Stromal cell of bone marrow (primary cell): ENCODE measurements around the gene EMC1.
"Not testable (repeated sequence)": the region's sequence is repeated elsewhere in the genome, so short reads cannot be mapped to it uniquely, and the experiment has no call there.

Source experiments
- DNase-seq: peaks from one replicate; pipeline ENCODE4 v3.0.0-alpha.2; 2012; ENCODE audit warnings: low read depth

EMC1 gene

DNA sequence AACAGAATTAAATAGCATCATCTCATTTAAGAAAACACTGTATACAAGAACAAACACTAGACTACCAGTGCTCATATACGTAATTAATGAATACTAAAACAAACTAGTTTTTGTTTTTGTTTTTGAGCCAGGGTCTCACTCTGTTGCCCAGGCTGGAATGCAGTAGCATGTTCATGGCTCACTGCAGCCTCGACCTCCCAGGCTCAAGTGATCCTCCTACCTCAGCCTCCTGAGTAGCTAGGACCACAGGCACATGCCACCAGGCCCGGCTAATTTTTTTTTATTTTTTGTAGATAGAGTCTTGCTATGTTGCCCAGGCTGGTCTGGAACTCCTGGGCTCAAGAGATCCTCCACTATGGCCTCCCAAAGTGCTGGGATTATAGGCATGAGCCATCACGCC, 34.7 kb downstream of the EMC1 start:
- DNase-seq: not testable (repeated sequence)

DNA sequence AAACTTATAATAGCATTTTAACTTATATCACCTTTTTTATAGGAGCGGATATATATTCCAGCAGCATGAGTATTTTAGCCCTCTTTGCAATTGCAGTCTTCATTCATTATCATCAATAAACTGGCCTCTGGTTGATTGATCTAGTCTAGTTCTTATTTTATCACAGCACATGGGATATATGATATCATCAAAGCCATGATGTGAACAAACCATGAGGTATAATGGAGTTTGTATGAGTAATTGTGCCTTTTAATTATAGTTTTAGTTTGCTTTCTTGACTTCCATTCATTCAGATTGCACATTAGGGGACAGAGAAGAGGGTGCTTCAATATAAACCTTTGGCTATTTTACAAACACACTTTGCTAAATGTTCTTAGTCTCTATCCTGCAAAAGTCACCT, 37.7 kb downstream of the EMC1 start:
- DNase-seq: no peak

DNA sequence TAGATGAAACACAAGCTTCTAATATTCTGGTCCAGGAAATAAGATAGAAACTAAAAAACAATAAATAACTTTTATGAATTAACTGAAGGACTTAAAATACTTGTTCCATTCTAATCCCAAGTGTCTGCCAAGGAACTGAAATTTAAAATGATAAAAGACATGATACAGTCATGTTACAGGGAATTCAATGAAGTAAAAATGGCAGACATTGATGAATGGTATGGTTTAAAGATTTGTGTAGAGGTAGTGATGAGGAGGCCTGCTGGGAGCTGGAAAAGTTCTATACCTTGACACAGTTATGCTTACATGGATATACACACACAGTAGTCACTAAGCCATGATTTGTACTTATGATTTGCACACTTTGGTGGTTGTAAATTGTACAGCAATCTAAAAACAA, 39.2 kb downstream of the EMC1 start:
- DNase-seq: no peak

DNA sequence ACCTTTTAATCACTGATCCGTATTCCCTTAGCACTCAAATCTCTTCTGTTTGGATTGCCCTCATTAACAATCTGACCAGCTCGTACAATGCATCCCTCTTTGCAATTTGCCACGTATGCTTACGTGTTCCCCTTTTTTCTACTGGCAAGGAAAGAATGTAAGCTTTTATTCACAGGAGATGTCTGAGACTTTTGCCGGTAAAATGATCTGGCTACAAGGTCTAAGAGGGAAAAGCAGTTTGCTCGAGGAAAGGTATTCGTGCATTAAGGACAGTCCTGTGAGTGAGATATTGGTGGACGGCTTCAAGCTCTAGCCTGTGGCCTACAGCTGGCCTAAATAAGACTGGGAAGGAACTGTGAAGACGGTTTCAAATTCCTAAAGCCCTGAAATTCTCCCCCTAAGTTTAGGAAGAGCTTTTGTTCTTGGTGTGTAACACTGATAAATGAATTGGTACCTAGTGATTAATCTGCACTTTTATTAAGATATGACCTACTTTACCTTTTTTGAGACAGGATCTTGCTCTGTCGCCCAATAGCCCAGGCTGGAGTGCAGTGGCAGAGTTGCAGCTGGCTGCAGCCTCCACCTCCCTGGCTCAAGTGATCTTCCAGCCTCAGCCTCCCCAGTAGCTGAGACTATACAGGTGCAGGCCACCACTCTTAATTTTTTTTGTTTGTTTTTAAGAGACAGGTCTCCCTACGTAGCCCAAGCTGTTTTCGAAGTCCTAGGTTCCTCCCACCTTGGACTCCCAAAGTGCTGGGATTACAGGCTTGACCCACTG, 40.4 kb downstream of the EMC1 start:
- DNase-seq: no peak

DNA sequence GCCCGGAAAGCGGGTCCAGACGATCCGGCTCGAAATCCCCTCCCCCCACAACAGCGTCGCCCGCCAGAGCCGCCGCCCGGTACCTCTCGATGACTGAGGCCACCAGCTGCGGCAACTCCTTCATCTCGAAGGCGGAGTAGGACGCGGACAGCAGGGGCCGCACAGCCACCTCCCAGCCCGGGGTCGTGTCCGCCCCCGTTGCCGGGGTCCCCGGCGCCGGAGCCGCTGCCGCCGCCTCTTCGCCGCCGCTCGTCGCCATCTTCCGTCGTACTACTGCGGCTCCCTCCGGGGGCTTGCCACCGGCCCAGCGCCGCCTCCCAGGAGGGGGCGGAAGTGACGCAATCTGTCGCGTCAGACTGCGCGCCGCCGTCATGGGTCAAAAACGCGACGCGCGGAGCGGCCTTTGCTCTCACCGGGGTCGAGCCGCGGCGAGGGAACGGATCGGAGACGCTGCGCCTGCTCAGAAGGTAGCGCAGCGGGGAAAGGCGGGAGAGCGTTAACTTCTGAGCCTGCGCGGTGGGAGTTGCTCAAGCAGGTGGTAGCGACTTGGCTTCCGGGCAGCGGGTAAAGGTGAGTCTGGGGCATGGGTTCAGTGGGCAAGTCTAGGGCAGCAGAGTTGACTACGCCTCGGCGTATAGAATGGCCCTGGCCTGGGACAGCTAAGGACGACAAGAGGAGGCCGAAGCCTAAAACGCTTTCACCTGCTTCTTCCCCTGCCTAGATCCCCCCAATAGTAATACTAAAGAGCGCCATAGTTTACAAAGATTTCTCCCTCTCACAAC, 41.1 kb downstream of the EMC1 start, which contains the start of gene UBR4:
TSS of gene UBR4 (minus strand) at position 277 of the 782 bp plus-strand sequence. CDS start at position 259, 18 bp downstream.
- DNase-seq: peak; percentile 86

DNA sequence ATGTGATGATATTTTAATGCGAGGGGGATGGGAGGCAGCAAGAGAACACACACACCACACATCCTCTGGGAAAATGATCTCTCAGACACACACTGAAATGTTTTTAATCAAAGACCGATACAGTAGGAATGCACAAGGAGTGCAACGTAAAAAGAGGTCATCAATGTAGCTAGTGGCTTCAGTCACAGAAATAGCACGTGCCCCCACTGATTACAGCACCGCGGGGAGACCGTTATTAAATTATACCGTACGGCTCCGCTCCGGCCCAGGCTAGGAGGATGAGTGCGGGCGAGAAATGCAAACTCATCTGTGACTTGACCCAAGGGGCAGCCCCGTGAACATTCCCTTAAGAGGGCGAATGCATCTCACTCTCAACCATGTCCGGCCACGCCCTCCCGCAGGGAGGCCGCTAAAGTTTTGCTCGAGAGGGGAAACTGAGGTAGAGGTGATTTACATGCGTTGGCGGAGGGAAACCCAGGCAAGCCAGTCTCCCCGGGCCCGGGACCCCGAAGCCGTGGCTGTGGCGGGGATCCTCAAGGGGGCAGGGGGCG, 41.8 kb downstream of the EMC1 start:
- DNase-seq: no peak

DNA sequence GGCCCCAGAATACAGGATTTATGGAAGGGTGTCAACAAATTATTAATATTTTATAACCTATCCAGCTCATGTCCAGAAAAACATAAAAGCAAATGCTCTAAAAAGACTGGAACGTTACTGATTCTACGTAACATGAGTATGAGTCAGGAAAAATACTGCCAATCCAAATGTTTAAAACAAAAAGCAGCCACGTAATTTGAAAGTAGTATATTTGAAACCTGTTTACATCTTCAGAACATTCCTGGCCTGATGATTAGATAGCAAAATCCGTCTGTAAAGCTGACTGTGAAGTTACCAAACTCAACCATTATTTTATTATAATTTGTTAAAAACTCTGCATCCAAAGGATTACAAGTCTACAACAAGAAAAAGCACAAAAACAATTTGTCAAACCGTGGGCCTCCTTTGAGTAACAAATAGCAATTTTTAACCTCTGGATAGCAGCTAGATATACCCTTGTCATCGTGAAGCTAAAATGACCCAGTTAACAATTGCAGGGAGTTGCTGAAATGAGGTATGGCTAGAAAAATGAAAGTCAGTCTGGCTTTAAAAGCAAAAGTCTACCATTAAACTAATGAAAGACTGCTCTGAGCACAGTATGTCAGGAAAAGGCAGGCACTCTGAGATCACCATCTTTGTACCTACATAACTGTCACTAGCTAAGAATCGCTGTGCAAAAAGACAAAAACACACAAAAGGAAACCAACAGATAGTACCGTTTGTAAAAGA, 42.5 kb downstream of the EMC1 start:
- peak; percentile 50 for DNase-seq

DNA sequence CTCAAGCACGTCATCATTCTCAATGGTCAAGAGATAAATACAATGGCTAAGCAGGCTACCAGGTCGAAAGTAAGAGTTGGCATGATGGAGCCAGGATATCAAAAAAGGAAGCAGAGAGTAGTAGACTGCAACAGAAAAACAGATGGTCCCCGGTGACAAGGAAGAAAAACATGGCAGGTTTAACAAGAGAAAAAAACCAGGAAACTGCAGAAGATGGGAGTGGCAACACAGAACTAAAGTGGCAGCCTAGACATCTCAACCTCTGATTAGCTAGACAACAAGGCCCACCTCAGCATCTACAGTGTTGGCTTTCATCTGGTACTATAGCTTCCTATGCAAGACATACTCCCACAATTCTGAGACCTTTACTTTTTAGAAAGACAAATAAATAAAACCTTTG, 44.4 kb downstream of the EMC1 start:
- no peak for DNase-seq

DNA sequence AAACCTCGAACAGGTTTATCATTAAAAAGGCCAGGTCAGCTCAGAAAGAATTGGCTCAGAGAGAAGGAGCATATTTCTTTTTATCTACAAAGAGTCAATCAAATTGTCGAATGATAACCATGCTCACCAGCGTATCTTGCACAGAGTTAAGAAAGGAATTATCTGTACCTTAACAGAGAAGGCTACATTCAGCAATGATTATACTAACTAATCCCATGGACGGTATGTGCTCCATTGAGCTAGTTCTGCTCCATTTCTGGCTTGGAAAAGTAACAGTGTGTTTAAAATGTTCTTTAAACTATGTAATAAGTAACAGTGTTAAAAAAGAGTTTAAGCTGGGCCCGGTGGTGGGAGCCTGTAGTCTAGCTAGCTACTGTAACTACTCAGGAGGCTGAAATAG, 45.5 kb downstream of the EMC1 start:
- no peak for DNase-seq

DNA sequence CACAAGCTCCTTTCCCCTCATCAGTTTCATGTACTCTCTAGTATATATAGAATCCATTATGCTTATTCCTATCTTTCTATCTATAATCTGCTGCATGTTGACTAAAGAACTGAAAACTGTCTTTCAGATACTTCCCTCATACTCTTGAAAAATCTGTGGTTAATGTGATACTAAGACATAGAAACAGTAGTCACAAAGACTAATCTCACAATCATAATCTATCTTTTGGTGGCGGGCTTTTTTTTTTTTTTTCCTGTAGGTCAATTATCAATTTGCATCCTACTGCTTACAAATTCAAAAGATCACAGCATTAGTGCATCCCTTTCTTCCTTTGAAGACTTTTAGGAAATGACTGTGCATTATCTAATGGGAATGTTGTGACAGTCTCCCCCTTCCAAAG, 45.9 kb downstream of the EMC1 start:
- DNase-seq: no peak

DNA sequence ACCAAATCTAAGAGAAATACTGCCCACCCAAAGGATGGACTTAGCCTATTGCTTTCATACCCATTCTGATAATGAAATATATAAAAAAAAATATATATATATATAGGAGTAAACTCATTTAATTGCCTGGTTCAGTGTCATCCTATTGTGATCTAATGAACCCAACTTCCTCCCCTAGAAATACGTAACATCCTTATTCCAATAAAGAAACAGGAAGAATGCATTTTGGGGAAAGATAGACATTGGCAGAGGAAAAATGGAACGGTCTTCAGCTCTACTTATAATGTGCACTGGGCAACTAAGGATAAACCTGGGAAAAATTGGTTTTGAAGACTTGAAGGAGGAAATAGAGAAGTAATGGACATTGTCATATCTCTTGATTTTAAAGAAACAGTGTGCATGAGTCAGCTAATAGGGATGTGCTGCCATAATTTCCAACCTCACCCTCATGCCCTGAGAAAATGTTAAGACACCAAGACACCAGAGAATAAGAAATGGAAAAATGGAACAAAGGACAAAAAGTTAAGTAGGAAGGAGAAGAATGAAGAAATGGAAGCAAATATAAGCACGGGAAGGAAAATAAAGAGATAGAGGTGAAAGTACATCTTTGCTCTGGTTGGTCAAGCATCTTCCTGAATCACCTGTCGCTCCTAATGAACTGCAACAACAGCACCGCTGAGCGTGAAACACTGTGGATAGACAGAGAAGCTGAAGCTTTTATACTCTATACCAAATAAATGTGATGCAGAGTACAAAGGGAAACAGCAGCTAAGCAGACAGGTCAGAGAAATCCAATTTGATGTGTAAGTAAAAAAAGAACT, 46.7 kb downstream of the EMC1 start:
- no peak for DNase-seq

DNA sequence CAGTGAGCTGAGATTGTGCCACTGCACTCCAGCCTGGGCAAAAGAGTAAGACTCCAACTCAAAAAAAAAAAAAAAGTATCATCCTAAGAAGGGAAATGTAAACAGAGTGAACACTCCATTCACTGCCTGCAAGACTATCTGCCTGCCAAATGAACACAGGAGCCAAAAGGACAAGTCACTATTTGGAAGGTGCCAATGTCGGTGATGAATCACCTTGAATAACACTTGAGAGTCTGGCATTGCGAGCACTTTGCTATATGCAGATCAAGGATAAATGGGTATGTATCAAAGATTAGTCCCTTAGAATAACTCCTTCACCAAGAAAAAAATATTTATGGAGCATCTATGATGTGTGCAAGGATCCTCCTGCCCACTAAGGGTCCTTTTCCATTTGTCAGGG, 47.9 kb downstream of the EMC1 start:
- DNase-seq: peak; percentile 80

DNA sequence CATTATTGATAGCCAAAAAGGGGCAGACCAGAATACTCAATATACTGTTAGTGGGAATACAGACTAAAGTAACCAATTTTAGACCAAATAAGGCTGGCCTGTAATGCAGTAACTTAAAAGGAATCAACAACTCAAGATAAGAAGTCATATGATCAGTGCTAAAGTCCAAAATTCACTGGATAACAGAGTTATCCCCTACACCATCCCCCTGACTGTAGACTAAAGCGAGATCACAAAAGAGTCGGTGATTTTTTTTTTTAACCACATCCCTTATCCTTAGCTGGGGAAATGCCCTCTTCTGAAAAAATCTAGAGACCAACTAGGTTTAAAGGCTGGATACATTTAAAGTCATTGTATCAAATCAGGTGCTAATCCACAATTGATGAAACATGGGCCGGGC, 48.9 kb downstream of the EMC1 start:
- DNase-seq: no peak

DNA sequence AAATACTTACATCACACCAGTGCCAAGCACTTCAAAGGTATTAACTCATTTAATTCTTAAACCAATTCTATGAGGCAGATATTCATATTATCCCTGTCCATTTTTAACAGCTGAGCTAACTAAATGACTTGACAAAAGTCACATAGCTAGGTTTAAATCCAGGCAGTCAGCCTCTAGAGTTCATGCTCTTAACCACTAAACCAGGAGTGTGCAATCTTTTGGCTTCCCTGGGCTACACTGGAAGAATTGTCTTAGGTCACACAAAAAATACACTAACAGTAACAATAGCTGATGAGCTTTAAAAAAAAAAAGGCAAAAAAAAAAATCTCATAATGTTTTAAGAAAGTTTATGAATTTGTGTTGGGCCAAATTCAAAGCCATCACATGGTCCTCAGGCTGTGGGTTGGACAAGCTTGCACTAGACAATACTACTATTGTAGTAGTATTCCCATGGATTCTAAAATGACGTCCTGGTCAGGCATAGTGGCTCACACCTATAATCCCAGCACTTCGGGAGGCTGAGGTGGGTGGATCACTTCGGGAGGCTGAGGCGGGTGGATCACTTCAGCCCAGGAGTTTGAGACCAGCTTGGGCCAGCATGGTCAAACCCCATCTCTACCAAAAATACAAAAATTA, 51.2 kb downstream of the EMC1 start:
- no peak for DNase-seq

DNA sequence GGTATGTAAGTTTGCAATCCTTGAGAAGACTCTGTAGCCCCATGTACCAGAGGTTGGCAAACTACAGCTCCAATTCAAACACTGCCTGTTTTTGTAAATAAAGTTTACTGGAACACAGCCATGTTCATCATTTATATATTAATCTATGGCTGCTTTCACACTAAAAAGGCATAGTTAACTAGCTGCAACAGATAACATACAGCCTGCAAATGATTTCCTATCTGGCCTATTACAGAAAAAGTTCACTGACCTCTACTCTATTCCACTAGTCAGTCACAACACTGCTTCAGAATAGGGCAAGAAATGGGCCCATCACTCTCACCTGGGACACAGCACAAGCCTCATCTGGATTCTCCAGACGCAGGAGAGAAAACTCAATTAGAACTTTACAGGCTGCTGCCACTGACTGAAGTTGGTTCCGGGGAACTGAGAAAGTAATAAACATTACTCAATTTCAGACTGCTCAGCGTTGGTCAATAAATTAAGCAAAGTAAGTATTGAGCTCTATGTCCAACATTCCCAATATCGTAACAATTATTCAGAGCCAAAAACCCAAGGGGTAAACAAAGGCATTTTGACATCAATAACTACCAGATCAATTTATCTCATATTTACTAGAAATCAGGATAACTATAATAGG, 51.9 kb downstream of the EMC1 start:
- no peak for DNase-seq

DNA sequence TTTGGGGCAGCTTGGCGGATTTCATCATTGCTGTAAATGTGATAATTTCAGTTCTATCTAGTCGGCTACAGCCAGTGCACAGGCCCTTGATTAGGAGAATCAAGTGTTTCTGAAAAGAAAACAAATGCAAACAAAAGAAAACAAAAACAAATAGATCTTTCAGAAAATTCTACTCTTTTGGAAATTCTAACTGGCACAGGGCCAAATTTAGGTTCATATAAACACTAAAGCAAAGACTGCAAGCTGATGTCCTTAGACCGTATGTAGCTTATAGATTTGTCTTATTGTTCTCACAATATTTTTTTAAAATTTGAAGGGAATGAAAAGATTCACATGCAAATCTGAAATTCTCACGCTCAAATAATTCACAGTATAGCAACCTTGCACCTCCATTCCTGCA, 52.5 kb downstream of the EMC1 start:
- no peak for DNase-seq

DNA sequence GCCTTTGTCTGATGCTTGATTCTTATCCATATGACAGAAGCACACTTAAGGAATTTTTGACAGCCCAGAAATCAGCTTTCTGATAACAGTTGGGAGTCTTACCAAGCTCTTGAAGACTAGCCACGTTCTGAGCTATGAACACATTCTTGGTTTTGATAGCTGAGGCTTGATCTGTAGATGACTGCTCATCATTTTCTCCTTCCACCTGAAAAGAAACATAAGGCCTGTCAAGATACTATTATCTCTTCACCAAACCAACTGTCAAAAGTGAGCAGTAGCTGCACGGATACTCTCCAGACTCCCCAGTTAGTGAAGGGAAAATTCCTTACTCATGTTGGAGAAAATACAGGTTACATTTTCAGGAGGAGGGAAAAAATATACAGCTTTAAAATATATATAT, 53.5 kb downstream of the EMC1 start:
- DNase-seq: no peak

DNA sequence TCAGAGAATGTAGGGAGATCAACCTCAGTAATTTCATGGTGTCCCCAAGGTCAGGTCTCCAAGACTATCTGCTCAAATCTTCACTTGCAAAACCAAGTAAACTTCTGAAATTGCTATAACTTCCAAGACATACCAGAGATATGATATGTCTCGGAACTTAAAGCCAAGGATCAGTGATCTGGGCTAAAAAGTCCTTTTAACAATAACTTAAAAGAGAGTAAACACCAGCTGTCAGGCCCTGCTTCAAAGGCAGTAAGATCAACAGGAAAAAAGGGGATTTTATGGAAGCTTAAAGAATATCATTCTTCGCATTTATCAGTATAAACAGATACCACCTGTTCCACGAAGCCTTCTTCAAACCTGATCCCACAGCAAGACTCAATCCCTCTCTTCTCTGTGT, 55.0 kb downstream of the EMC1 start:
- no peak for DNase-seq

DNA sequence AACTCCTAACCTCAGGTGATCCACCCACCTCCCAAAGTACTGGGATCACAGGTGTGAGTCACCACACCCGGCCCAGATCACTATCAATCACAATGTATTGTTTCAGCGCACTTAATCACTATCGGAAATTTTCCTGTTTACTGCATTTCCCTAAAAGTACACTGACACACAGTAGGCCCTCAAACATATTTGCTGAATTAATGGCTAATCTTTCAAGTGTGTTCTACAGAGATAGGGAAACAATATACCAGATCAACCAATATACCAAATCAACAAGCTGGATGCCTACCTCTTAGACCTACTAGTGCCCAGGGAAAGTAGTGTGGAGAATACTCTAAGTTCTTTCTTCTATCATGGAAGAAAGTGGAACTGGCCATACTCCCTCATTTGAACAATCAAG, 58.3 kb downstream of the EMC1 start:
- no peak for DNase-seq

DNA sequence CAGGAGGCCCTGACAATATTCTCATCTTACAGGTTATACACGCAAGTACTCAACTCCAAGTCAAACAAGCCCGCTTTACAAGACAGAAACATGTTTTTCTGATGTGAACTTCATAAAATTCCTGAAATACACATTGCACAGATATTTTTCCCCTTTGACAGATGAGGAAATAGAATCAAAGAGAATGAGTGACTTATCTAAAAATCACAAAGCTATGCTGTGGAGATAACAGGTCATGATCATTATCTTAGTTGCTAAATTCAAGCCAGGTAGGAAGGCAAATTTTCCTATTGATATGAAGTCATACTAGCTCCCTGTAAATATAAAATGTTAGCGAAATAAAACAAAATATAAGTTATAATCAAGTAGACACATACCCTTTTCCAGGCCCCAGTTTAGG, 59.5 kb downstream of the EMC1 start:
- DNase-seq: no peak

DNA sequence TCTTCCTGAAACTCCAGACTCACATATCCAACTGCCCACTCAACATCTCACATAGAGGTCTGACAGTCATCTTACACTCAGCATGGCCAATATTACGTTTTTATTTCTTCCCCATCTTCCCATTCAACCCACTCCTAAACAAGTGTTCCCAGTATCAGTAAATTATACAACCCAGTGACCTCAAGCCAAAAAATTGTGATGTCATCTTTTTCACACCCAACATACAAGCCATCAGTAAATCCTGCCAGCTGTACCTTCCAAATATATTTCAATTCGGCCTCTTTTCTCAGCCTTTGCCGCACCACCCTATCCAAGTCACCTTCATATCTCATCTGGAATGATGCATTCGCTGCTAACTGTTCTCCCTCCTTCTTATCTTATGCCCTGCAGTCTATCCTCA, 60.9 kb downstream of the EMC1 start:
- DNase-seq: no peak
